Muscle layer of duodenum (tissue), 2 donors: Measurements from ENCODE around the gene TFB2M.
"Not testable (repeated sequence)": the region's sequence is repeated elsewhere in the genome, so short reads cannot be mapped to it uniquely, and the experiment has no call there.

Source experiments
- H3K27ac ChIP-seq: one replicate; pipeline ENCODE4 v1.7.0; 2013; ENCODE audit warnings: mild to moderate bottlenecking, low read length
- H3K27me3 ChIP-seq: one replicate; pipeline ENCODE4 v1.7.0; 2013; ENCODE audit warnings: low read depth, mild to moderate bottlenecking, control low read depth, low read length
- H3K36me3 ChIP-seq, 2 donors: one replicate each; pipeline ENCODE4 v1.7.0; 2013; ENCODE audit warnings: low read length in 2 of 2, control low read depth in 1 of 2, mild to moderate bottlenecking in 1 of 2; ENCODE audit not compliant: insufficient read depth in 2 of 2, control insufficient read depth in 1 of 2
- H3K4me1 ChIP-seq, 2 donors: one replicate each; pipeline ENCODE4 v1.7.0; 2013; ENCODE audit warnings: low read length in 2 of 2, mild to moderate bottlenecking in 2 of 2, control low read depth in 1 of 2, moderate library complexity in 1 of 2; ENCODE audit not compliant: insufficient read depth in 2 of 2, control insufficient read depth in 1 of 2
- H3K4me3 ChIP-seq, 2 donors: one replicate each; pipeline ENCODE4 v1.7.0; 2013; ENCODE audit warnings: low read length in 2 of 2, low read depth in 1 of 2, mild to moderate bottlenecking in 1 of 2
- H3K9me3 ChIP-seq, 2 donors: one replicate each; pipeline ENCODE4 v1.7.0; 2013; ENCODE audit warnings: low read length in 2 of 2, control low read depth in 1 of 2, mild to moderate bottlenecking in 1 of 2; ENCODE audit not compliant: control insufficient read depth in 1 of 2
- donor health status: healthy.

Gene TFB2M, protein sequence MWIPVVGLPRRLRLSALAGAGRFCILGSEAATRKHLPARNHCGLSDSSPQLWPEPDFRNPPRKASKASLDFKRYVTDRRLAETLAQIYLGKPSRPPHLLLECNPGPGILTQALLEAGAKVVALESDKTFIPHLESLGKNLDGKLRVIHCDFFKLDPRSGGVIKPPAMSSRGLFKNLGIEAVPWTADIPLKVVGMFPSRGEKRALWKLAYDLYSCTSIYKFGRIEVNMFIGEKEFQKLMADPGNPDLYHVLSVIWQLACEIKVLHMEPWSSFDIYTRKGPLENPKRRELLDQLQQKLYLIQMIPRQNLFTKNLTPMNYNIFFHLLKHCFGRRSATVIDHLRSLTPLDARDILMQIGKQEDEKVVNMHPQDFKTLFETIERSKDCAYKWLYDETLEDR

DNA sequence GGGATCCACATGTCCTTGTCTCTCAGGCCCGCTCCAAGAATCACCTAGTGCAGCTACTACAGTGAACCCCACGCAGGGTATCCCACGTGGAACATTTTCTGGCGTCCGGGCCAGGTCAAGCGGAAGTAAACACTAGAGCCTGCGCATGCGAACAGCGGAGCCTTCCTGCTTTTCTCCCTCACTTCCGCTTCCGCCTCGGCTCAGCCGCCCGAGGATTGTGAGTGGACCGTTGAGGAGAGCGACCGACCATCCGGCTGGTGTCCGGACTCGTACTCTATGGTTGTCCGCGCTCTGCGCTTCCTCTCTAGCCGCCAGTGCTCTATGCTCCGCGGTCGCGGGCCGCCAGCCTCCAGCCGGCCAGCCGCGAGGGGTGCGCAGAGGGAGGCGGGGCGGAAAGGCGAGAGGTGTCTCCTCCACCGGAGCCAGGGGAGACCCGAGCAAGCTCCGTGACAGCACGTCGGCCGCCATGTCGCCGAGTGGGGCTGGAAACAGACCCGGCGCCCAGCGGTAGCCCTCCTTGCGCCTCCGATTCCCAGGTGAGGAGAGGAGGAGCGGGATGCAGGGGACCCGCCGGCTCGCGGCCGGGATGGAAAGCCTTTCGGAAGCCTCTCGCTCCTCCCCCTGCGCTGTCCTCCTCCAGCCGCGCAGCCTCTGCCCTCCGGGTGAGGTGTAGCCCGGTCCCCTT, at the start of gene TFB2M, which contains the start of gene CNST:
TFB2M (minus strand) TSS at position 134 of the 685 bp plus-strand sequence; CDS start at position 11, 123 bp downstream.
CNST (plus strand) TSS at position 329 of the 685 bp plus-strand sequence. CDS start 25,107 bp downstream, outside the sequence.
- Histone ChIP-seq H3K27ac (peak within 1 kb of the TSS; percentile 95), H3K36me3 (peaks cover 0 to 29% of the 10 kb centered on the region in 2 donors), H3K4me3 (peak within 1 kb of the TSS; percentile 94 to 96), H3K27me3 (no peaks in the 10 kb centered on the region), H3K4me1 (peaks cover 16 to 33% of the 10 kb centered on the region in 2 donors), H3K9me3 (no peaks in the 10 kb centered on the region)

DNA sequence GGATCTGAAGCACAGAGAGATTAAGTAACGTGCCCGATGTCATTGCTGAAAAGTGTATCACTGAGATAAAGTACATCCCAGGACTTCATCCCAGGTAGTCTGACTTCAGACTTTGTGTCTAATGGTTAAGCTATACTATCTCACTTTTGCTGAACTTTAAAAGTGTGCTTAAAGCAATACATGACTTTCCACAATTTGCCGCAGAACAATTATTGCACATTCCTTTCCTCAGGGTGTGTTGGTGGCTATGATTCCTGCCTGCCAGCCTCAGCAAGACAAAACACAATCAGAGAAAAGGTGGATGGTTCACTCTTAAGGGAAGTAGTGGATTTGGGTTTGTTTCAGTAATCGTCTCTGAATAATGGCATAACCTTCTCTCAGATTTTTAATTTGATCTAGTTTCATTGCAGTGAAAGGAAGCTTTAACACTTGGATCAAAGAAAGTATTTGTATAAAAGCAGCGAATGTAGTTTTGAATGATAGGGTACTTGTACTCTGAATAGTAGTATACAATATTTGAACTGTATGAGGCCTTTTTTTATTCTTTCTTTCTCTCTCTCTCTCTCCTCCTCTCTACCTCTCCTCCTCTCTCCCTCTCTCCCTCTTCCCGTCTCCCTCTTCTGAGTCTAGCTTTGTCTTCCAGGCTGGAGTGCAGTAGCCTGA, 47.2 kb upstream of the TFB2M start:
- Histone ChIP-seq H3K27me3 (no peaks in the 10 kb centered on the region), H3K9me3 (no peaks in the 10 kb centered on the region), H3K4me3 (no peak overlapping the region), H3K4me1 (peaks cover 11 to 33% of the 10 kb centered on the region in 2 donors), H3K27ac (no peak overlapping the region), H3K36me3 (no peaks in the 10 kb centered on the region)

DNA sequence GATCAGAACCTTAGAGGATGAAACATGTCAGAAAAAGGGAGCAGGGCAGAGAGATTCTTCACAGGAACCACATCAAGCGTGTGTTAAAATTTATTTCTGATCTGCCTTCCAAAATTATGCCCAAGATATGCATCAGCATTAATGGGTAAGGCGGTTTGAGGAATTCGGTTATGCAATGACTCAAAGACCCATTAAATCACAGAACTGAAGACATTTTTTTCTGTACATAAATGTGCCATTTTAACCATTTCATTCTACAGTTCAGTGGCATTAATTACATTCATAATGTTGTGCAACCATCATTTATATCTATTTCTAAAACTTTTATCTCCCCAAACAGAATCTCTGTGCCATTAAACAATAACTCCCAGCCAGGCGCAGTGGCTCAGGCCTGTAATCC, 43.6 kb upstream of the TFB2M start:
- Histone ChIP-seq H3K27ac (no peak overlapping the region), H3K27me3 (no peaks in the 10 kb centered on the region), H3K4me1 (peaks cover 5 to 24% of the 10 kb centered on the region in 2 donors), H3K9me3 (no peaks in the 10 kb centered on the region), H3K4me3 (no peak overlapping the region), H3K36me3 (no peaks in the 10 kb centered on the region)

DNA sequence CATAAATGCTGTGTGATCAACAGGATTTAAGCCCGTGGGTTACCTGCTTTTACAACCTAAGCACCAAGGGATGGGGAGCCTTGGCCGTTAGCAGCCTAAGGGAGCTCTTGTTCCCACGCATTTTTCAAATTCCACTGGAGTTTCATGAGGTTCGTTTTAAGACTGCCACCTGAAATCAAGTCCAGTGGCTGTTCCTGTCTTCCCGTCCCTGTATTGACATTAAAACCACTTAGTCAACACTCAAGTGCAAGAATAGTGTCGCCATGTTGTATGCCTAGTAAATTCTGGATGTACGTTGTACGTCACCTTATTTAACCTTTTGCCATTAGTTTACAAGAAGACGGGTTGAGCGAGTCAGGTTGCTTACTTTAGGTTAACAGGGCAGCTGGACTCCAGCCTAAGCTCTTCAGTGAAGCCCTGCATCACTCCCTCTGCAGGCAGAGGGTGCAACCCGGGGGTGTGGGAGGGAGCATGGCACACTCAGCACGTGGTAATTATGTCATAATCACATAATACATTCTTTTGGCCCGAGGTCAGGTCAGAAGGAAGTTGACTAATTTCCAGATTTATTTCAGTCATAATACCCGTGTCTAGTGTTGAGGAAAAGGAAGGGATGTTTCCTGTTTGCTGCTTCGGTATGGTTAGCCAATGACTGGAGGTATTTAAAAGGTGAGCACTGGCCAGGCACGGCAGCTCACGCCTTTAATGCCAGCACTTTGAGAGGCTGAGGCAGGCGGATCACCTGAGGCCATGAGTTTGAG, 42.7 kb upstream of the TFB2M start:
- Histone ChIP-seq H3K9me3 (no peaks in the 10 kb centered on the region), H3K4me3 (peak overlapping the region in 1 of 2 donors; percentile 3), H3K27ac (peak overlapping the region; percentile 52)

DNA sequence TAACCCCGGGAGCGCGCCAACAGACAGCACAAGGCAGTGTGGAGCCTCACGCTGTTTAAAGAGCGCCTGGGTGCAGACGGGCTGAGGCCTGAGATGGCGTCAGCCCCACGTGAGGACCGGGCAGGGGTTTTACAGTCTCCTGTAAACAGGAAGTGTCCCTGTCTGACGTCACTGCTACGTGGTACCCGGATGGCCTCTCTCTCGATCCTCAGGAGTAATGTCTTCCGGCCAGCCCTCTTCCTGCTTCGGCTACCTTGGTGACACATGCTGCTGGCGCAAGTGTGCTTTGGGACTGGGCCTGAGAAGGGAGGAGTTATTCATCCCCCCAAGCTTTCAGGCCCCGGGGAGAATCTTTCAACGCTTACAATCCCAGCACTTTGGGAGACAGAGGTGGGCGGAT, 41.4 kb upstream of the TFB2M start:
- H3K4me1 ChIP-seq, result peaks cover 5 to 20% of the 10 kb centered on the region in 2 donors
- H3K27me3 ChIP-seq, result no peaks in the 10 kb centered on the region
- H3K36me3 ChIP-seq, result no peaks in the 10 kb centered on the region
- H3K4me3 ChIP-seq, result no peak overlapping the region
- H3K9me3 ChIP-seq, result no peaks in the 10 kb centered on the region
- H3K27ac ChIP-seq, result no peak overlapping the region

More for the DNA sequence above, 42.7 kb upstream of the TFB2M start:
- Histone ChIP-seq H3K27me3 (no peaks in the 10 kb centered on the region), H3K36me3 (no peaks in the 10 kb centered on the region), H3K4me1 (peaks cover 5 to 24% of the 10 kb centered on the region in 2 donors)

DNA sequence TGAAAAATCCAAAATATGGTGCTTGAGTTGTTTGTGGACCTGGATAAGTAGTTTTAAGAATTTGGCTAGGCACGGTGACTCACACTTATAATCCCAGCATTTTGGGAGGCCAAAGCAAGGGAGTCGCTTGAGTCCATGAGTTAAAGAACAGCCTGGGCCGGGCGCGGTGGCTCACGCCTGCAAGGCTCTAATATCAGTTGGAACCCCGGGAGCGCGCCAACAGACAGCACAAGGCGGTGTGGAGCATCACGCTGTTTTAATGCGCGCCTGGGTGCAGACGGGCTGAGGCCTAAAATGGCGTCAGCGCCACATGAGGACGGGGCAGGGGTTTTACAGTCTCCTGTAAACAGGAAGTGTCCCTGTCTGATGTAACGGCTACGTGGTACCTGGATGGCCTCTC, 39.2 kb upstream of the TFB2M start:
- not testable (repeated sequence) for H3K27ac ChIP-seq, H3K36me3 ChIP-seq, H3K9me3 ChIP-seq, H3K27me3 ChIP-seq, H3K4me3 ChIP-seq
- peaks cover 5 to 14% of the 10 kb centered on the region in 2 donors for H3K4me1 ChIP-seq

DNA sequence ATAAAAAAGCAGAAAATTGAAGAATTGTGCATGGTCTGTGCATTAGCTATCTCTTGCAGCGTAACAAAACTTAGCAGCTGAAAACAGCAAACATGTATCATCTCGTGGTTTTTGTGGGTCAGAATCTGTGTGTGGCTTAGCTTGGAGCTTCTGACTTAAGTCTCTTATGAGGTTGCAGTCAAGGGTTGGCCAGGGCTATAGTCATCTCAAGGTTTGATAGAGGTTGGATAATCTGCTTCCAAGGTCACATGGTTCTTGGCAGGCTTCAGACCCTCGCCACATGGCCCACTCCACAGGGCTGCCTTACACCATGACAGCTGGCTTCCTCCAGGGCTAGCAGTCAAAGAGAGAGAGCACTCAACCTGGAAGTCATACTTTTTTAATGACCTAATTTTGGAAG, 36.1 kb upstream of the TFB2M start:
- Histone ChIP-seq H3K4me1 (peaks cover 12 to 22% of the 10 kb centered on the region in 2 donors), H3K36me3 (no peaks in the 10 kb centered on the region), H3K4me3 (no peak overlapping the region), H3K9me3 (no peaks in the 10 kb centered on the region), H3K27ac (no peak overlapping the region), H3K27me3 (no peaks in the 10 kb centered on the region)

DNA sequence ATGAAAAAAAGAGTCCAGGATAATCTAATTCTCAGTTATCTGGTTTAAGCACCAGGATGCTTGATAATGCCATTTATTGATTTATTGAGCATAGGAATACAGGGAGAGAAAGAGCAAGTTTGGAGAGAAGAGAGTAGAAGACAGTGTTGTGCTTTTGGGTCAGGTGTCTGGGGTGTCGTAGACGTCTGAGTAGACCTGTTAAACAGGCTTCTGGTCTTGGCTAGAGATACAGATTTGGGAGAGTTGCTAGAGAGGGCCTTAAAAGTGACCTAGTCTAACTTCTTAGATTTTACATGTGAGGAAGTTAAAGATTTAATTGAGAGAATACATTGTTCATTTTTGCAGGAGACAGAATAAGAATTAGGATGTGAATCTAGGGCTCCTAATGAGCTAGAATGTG, 34.5 kb upstream of the TFB2M start:
- Histone ChIP-seq H3K4me3 (no peak overlapping the region), H3K27ac (no peak overlapping the region), H3K36me3 (no peaks in the 10 kb centered on the region), H3K4me1 (peaks cover 12 to 33% of the 10 kb centered on the region in 2 donors), H3K27me3 (no peaks in the 10 kb centered on the region), H3K9me3 (no peaks in the 10 kb centered on the region)

DNA sequence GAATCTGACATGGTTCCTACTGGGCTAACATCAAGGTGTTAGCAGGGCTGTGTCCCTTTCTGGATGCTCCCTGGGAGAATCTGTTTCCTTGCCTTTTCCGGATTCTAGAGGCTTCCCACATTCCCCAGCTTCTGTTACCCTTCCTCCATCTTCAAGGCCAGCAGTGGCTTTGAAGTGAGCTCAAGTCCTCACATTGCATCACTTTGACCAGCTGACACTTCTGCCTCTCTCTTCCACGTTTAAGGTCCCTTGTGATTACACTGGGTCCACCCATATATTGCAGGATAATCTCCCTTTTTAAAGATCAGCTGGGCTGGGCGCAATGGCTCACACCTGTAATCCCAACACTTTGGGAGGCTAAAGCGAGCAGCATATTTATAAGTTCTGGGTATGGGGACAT, 33.3 kb upstream of the TFB2M start:
- H3K27ac ChIP-seq, result no peak overlapping the region
- H3K36me3 ChIP-seq, result no peaks in the 10 kb centered on the region
- H3K9me3 ChIP-seq, result no peaks in the 10 kb centered on the region
- peaks cover 12 to 39% of the 10 kb centered on the region in 2 donors for H3K4me1 ChIP-seq
- H3K4me3 ChIP-seq, result no peak overlapping the region
- no peaks in the 10 kb centered on the region for H3K27me3 ChIP-seq

DNA sequence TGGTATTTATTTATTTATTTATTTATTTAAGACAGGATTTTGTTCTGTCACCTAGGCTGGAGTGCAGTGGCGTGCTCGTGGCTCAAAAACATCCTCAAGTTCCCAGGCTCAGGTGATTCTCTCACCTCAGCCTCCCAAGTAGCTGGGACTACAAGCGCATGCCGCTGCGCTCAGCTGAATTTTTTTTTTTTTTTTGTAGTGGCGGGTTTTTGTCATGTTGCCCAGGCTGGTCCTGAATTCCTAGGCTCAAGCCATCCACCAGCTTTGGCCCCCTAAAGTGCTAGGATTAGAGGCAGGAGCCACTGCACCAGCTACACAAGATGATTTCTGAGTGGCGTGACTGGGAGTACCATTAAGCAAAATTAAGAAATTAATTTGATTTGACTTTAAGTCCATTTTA, 31.9 kb upstream of the TFB2M start:
- H3K9me3 ChIP-seq, result no peaks in the 10 kb centered on the region
- H3K4me3 ChIP-seq, result no peak overlapping the region
- peak overlapping the region; percentile 53 for H3K27ac ChIP-seq
- no peaks in the 10 kb centered on the region for H3K27me3 ChIP-seq
- no peaks in the 10 kb centered on the region for H3K36me3 ChIP-seq
- peaks cover 12 to 43% of the 10 kb centered on the region in 2 donors for H3K4me1 ChIP-seq
